OCI-LY7 (cell line): ENCODE results near the gene GFAP. TPM values are rescaled to one million over a fixed set of nuclear protein-coding genes. Genes with fewer than 3 reads are reported as not detected.

Experiments
- BruUV-seq: library from RNA; stranded (reverse); fragments of 400-500 nt; replicated peaks from 2 replicates; lab custom pipeline; 2021; lab: Mats Ljungman, UMichigan
- CTCF ChIA-PET: fragments of 300-600 bp; sonication (Branson Sonifier 250); formaldehyde crosslinking; loops from one replicate; lab custom pipeline; 2022; ENCODE audit warnings: antibody characterized with exemption; ENCODE audit not compliant: unreplicated experiment; lab: Charles Lee
- POLR2A ChIA-PET: fragments of 300-600 bp; sonication (Branson Sonifier 250); formaldehyde crosslinking; loops from one replicate; lab custom pipeline; 2022; ENCODE audit warnings: antibody characterized with exemption; lab: Charles Lee
- DNase-seq: peaks from one replicate; pipeline ENCODE4 v3.0.0-alpha.2; 2015; ENCODE audit warnings: low spot score
- H2AFZ ChIP-seq: fragments of 200-600 bp; sonication (generic), shearing (Covaris generic); 2 replicates; pipeline ENCODE4 v1.6.1; 2014; ENCODE audit warnings: mild to moderate bottlenecking, antibody characterized with exemption, low read length, moderate library complexity
- H3K27ac ChIP-seq: fragments of 200-600 bp; sonication (generic); 2 replicates; pipeline ENCODE4 v1.5.1; 2014; ENCODE audit warnings: mixed run types, low read depth, mild to moderate bottlenecking, moderate library complexity, low read length, inconsistent platforms; ENCODE audit not compliant: poor library complexity, severe bottlenecking
- H3K36me3 ChIP-seq: fragments of 200-600 bp; sonication (generic); 2 replicates; pipeline ENCODE4 v1.6.1; 2014; ENCODE audit warnings: mild to moderate bottlenecking, antibody characterized with exemption, low read length, moderate library complexity, mixed read lengths; ENCODE audit not compliant: insufficient read depth
- H3K4me1 ChIP-seq: fragments of 200-600 bp; sonication (generic); 2 replicates; pipeline ENCODE4 v1.5.1; 2014; ENCODE audit warnings: mild to moderate bottlenecking, low read length; ENCODE audit not compliant: insufficient read depth, poor library complexity, severe bottlenecking
- H3K4me2 ChIP-seq: fragments of 200-600 bp; sonication (generic); 2 replicates; pipeline ENCODE4 v1.6.1; 2014; ENCODE audit warnings: mild to moderate bottlenecking, low read length
- H3K4me3 ChIP-seq: fragments of 200-600 bp; sonication (generic); 2 replicates; pipeline ENCODE4 v1.5.1; 2014; ENCODE audit warnings: mild to moderate bottlenecking, low read depth, low read length; ENCODE audit not compliant: poor library complexity, severe bottlenecking
- H3K79me2 ChIP-seq: fragments of 200-600 bp; sonication (generic); 2 replicates; pipeline ENCODE4 v1.6.1; 2016; ENCODE audit warnings: low read depth, mild to moderate bottlenecking, low read length, moderate library complexity, mixed read lengths; ENCODE audit not compliant: insufficient read depth
- H3K9me2 ChIP-seq: fragments of 200-600 bp; sonication (generic); 2 replicates; pipeline ENCODE4 v1.6.1; 2016; ENCODE audit warnings: mild to moderate bottlenecking, low read length, mixed read lengths; ENCODE audit not compliant: insufficient read depth
- H3K9me3 ChIP-seq: fragments of 200-600 bp; sonication (generic); 2 replicates; pipeline ENCODE4 v1.6.1; 2014; ENCODE audit warnings: mild to moderate bottlenecking, mixed run types, low read length, mixed read lengths
- H4K20me1 ChIP-seq: fragments of 200-600 bp; sonication (generic); 2 replicates; pipeline ENCODE4 v1.6.1; 2014; ENCODE audit warnings: mild to moderate bottlenecking, antibody characterized with exemption, low read length, moderate library complexity, mixed read lengths; ENCODE audit not compliant: insufficient read depth
- intact Hi-C: fragments of 100-400 bp; cut with micrococcal nuclease; formaldehyde crosslinking; loops from one replicate; pipeline ENCODE4 v1.10.0; 2022; ENCODE audit not compliant: unreplicated experiment
- microRNA-seq: library from miRNA; unstranded; fragments of <30 nt; microRNA quantifications from one replicate; pipeline ENCODE4 v1.2.0, GENCODE V29; 2022; ENCODE audit warnings: borderline replicate concordance
- small RNA-seq: library from RNA; depleted of rRNA; stranded (forward); fragments of <200 nt; gene quantifications from one replicate; pipeline ENCODE3, GENCODE V24; 2014
- total RNA-seq, 2 experiments: library from RNA; depleted of rRNA in 1 of 2; stranded (reverse); fragments of >200 nt in 1 of 2; shearing (Covaris generic) in 1 of 2; gene quantifications; 2 replicates each; pipeline ENCODE4 v1.2.3, GENCODE V29; 2014 to 2022
- TF ChIP-seq, protein P1 (sequence below): fragments of 200-600 bp; sonication (generic); conservative IDR thresholded peaks from 2 replicates; pipeline ENCODE4 v1.5.1; 2014; ENCODE audit warnings: mild to moderate bottlenecking, antibody characterized with exemption, low read length, moderate library complexity, mixed read lengths

Gene GFAP
- total RNA-seq, 2 experiments from 2014 or later = not detected

DNA sequence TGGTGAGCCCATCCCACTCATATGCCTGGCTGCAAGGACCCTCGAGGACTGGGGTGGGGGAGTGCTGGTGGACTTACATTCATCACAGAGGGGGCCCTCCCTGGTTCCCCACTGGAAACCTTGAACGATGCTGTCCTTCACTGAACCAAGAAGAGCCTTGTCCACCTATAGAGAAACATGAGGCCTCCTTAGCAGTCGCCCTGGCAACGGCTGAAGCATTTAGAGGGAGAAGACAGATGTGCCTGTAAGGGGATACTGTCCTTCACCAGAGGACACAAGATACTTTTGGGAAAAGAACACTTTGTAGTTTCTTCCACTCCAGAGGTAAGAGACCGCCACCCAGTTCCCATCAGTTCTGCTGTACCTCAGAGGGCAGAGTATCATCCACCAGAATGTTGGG lies 61.1 kb downstream of the GFAP start:
- ChIA-PET CTCF (no interaction called here), POLR2A (no interaction called here)
- Histone ChIP-seq H4K20me1 (no peaks in the 10 kb centered on the region), H3K4me2 (no peak overlapping the region), H2AFZ (no peak overlapping the region), H3K4me3 (no peak overlapping the region), H3K79me2 (no peaks in the 10 kb centered on the region), H3K27ac (no peak overlapping the region), H3K4me1 (no peaks in the 10 kb centered on the region), H3K9me2 (no peaks in the 10 kb centered on the region), H3K9me3 (no peaks in the 10 kb centered on the region), H3K36me3 (peaks cover 98% of the 10 kb centered on the region)
- intact Hi-C loops = no loop called here
- no peak for DNase-seq
- BruUV-seq = no TSS peak
- TF ChIP-seq, protein P1, sequence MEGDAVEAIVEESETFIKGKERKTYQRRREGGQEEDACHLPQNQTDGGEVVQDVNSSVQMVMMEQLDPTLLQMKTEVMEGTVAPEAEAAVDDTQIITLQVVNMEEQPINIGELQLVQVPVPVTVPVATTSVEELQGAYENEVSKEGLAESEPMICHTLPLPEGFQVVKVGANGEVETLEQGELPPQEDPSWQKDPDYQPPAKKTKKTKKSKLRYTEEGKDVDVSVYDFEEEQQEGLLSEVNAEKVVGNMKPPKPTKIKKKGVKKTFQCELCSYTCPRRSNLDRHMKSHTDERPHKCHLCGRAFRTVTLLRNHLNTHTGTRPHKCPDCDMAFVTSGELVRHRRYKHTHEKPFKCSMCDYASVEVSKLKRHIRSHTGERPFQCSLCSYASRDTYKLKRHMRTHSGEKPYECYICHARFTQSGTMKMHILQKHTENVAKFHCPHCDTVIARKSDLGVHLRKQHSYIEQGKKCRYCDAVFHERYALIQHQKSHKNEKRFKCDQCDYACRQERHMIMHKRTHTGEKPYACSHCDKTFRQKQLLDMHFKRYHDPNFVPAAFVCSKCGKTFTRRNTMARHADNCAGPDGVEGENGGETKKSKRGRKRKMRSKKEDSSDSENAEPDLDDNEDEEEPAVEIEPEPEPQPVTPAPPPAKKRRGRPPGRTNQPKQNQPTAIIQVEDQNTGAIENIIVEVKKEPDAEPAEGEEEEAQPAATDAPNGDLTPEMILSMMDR = no peak

Small RNA genes lying within 50 kb of the gene (microRNA-seq; reads per million reads assigned to microRNA genes)
- 10.6 reads per million, percentile 15 among the genes with 10 or more reads in this experiment for gene MIR6783

Small RNA genes lying within 50 kb of the gene (small RNA-seq; reads per million reads assigned to genes)
- not detected for gene CCDC103
- gene MIR6783 = not detected
- not detected for gene RN7SL405P

Other genes starting within 250 kb of the GFAP start
- 33.2 and 42.4 TPM in 2 replicates for gene CCDC43, start 225.7 kb downstream of the GFAP start, total RNA-seq (2014; rRNA removed; shearing (Covaris generic))
- gene CCDC43, start 225.7 kb downstream of the GFAP start, total RNA-seq (2022) = 30.3 and 35.6 TPM in 2 replicates
- gene DBF4B, start 206.8 kb downstream of the GFAP start, total RNA-seq (2014; rRNA removed; shearing (Covaris generic)) = 18.1 and 24.3 TPM in 2 replicates
- 45.8 and 49.2 TPM in 2 replicates for gene DBF4B, start 206.8 kb downstream of the GFAP start, total RNA-seq (2022)
- gene ADAM11, start 156.5 kb downstream of the GFAP start, total RNA-seq (2014; rRNA removed; shearing (Covaris generic)) = 2.1 and 3.3 TPM in 2 replicates
- gene ADAM11, start 156.5 kb downstream of the GFAP start, total RNA-seq (2022) = 1.1 and 1.4 TPM in 2 replicates
- 14.2 and 21.1 TPM in 2 replicates for gene GJC1, start 85.2 kb downstream of the GFAP start, total RNA-seq (2014; rRNA removed; shearing (Covaris generic))
- 19.5 and 20.6 TPM in 2 replicates for gene GJC1, start 85.2 kb downstream of the GFAP start, total RNA-seq (2022)
- gene HIGD1B, start 67.6 kb downstream of the GFAP start, total RNA-seq (2014; rRNA removed; shearing (Covaris generic)) = not detected in 2 replicates
- not detected in 2 replicates for gene HIGD1B, start 67.6 kb downstream of the GFAP start, total RNA-seq (2022)
- 73.5 and 91.4 TPM in 2 replicates for gene EFTUD2, start 16.1 kb downstream of the GFAP start, total RNA-seq (2014; rRNA removed; shearing (Covaris generic))
- gene EFTUD2, start 16.1 kb downstream of the GFAP start, total RNA-seq (2022) = 133 and 148 TPM in 2 replicates
- 33.4 and 42.2 TPM in 2 replicates for gene KIF18B, start 32.3 kb upstream of the GFAP start, total RNA-seq (2014; rRNA removed; shearing (Covaris generic))
- 126 and 146 TPM in 2 replicates for gene KIF18B, start 32.3 kb upstream of the GFAP start, total RNA-seq (2022)
- gene C1QL1, start 52.8 kb upstream of the GFAP start, total RNA-seq (2014; rRNA removed; shearing (Covaris generic)) = not detected in 2 replicates
- not detected in 2 replicates for gene C1QL1, start 52.8 kb upstream of the GFAP start, total RNA-seq (2022)
- gene DCAKD, start 136.1 kb upstream of the GFAP start, total RNA-seq (2014; rRNA removed; shearing (Covaris generic)) = 40.8 and 53.1 TPM in 2 replicates
- gene DCAKD, start 136.1 kb upstream of the GFAP start, total RNA-seq (2022) = 45.6 and 48.9 TPM in 2 replicates
- gene NMT1, start 145.8 kb upstream of the GFAP start, total RNA-seq (2014; rRNA removed; shearing (Covaris generic)) = 65.7 and 82.3 TPM in 2 replicates
- 126 and 134 TPM in 2 replicates for gene NMT1, start 145.8 kb upstream of the GFAP start, total RNA-seq (2022)
- gene PLCD3, start 217.0 kb upstream of the GFAP start, total RNA-seq (2014; rRNA removed; shearing (Covaris generic)) = 1.4 and 3.6 TPM in 2 replicates
- 1.7 and 4.6 TPM in 2 replicates for gene PLCD3, start 217.0 kb upstream of the GFAP start, total RNA-seq (2022)
- 14.6 and 14.8 TPM in 2 replicates for gene ACBD4, start 220.2 kb upstream of the GFAP start, total RNA-seq (2014; rRNA removed; shearing (Covaris generic))
- 22.2 and 24.0 TPM in 2 replicates for gene ACBD4, start 220.2 kb upstream of the GFAP start, total RNA-seq (2022)
- gene HEXIM1, start 233.0 kb upstream of the GFAP start, total RNA-seq (2014; rRNA removed; shearing (Covaris generic)) = 12.1 and 13.9 TPM in 2 replicates
- gene HEXIM1, start 233.0 kb upstream of the GFAP start, total RNA-seq (2022) = 16.4 and 17.2 TPM in 2 replicates
- gene HEXIM2, start 246.4 kb upstream of the GFAP start, total RNA-seq (2014; rRNA removed; shearing (Covaris generic)) = 8.6 and 9.3 TPM in 2 replicates
- gene HEXIM2, start 246.4 kb upstream of the GFAP start, total RNA-seq (2022) = 9.7 and 11.1 TPM in 2 replicates